Right lobe of liver (tissue), 6 donors: ENCODE results near the gene SORL1-AS1.

ENCODE experiments used
- ATAC-seq, 4 donors: fragments of 200-7000 bp; cut with Tn5 transposase; one replicate each; pipeline ENCODE4 v1.9.1; 2020; ENCODE audit warnings: mild to moderate bottlenecking in 4 of 4, moderate library complexity in 4 of 4
- DNase-seq, 3 donors: peaks; one replicate each; pipeline ENCODE4 v3.0.0-alpha.2; 2020
- H3K27ac ChIP-seq, 3 donors: fragments of 200-600 bp; one replicate each; pipeline ENCODE4 v1.8.0; 2022
- H3K27me3 ChIP-seq, 2 donors: fragments of 200-600 bp; one replicate each; pipeline ENCODE4 v1.8.0; 2022
- H3K36me3 ChIP-seq, 4 donors: fragments of 200-600 bp; sonication (generic) in 1 of 4; one replicate each; pipeline versions ENCODE4 v1.5.1 to v1.8.0; 2017 to 2022; ENCODE audit warnings: control low read depth in 1 of 4
- H3K4me1 ChIP-seq, 4 donors: fragments of 200-600 bp; sonication (generic) in 1 of 4; one replicate each; pipeline versions ENCODE4 v1.5.1 to v1.8.0; 2017 to 2022; ENCODE audit warnings: control low read depth in 1 of 4
- H3K4me3 ChIP-seq, 3 donors: fragments of 200-600 bp; one replicate each; pipeline ENCODE4 v1.8.0; 2022
- H3K9me3 ChIP-seq, 4 donors: fragments of 200-600 bp; sonication (generic) in 1 of 4; one replicate each; pipeline versions ENCODE4 v1.5.1 to v1.8.0; 2017 to 2022; ENCODE audit warnings: control low read depth in 1 of 4
- CTCF ChIP-seq, 4 donors: fragments of 200-600 bp in 3 of 4; fragments of 450-650 bp in 1 of 4; IDR thresholded peaks; one replicate each; pipeline versions ENCODE4 v1.5.1 to v1.8.0; 2016 to 2022; ENCODE audit warnings: antibody characterized with exemption in 4 of 4, mild to moderate bottlenecking in 2 of 4
- POLR2A ChIP-seq: fragments of 450-650 bp; IDR thresholded peaks from one replicate; pipeline ENCODE4 v1.6.1; 2017; ENCODE audit warnings: antibody characterized with exemption, mild to moderate bottlenecking
- WGBS: methylation state at CpG from one replicate; pipeline ENCODE4 v1.1.6; 2018; ENCODE audit warnings: low coverage, low lambda C conversion rate; ENCODE audit not compliant: insufficient coverage; ENCODE audit errors: missing lambda C conversion rate; 5-methylcytosine and 5-hydroxymethylcytosine counted together
- intact Hi-C, 2 donors: fragments of 100-400 bp; cut with DNase I; formaldehyde crosslinking; loops; one replicate each; pipeline versions ENCODE4 v1.11.2 to v1.14.1; 2022
- donor health status: DM: no; HTN: yes; CAD: no.
- donor health status: DM: no; HTN: no; CAD: no.
- donor health status: DM: no; HTN: no; CAD: no.
- donor health status: DM: no; HTN: yes; CAD: no.
- donor health status: DM: no; HTN: yes; CAD: no.

The SORL1-AS1 gene

DNA sequence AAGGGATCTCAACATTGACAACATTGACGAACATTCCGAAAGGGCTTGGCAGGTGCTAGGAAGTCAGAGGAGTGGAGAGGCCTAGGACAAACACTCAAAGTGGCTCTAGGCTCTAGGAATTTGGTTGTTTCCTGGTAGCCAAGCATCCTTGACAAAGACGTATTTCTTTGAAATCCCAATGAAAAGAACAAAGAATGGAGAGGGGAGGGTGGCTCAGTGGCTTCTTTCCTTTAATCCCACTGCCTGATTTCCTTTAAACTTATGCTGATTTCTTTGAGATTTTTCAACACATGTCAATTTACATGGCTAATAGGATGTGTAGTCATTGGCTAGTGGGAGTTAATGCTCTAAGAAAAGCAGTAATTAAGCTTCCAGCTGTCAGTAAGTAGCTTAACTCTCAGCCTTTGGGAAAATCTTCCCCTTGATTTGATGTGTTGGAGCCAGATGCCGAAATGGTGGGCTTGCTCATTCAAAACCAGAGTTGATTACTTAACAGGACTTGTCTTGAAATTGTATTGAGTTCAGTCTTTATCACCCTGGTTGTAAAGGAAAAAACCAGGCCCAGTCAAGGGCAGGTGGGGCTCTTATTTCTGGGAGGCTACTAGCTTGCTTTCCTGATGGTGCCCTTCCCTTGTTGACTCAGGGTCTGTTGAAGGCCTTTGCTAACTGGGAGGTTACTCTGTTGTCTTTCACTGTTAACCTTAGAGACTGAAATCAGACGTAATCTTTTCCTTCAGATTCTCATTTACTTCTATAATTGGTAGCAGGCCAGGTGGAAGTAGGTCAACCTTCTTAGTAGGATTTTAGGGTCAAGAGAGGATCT lies 44.6 kb upstream of the SORL1-AS1 start:
- no peaks in the 10 kb centered on the region for H3K9me3 ChIP-seq
- H3K4me3 ChIP-seq: no peak overlapping the region
- H3K27me3 ChIP-seq: no peaks in the 10 kb centered on the region
- no peak overlapping the region for H3K27ac ChIP-seq
- H3K4me1 ChIP-seq: no peaks in the 10 kb centered on the region
- ATAC-seq (no peak), DNase-seq (no peak)
- intact Hi-C loops: no loop called here
- peaks cover 0 to 72% (median 8%) of the 10 kb centered on the region in 4 donors for H3K36me3 ChIP-seq
- WGBS: 79% methylated on average over 5 of the region's 5 CpGs
- TF ChIP-seq CTCF (IDR thresholded peaks at IDR 0.05) (no peak), POLR2A (no peak)

DNA sequence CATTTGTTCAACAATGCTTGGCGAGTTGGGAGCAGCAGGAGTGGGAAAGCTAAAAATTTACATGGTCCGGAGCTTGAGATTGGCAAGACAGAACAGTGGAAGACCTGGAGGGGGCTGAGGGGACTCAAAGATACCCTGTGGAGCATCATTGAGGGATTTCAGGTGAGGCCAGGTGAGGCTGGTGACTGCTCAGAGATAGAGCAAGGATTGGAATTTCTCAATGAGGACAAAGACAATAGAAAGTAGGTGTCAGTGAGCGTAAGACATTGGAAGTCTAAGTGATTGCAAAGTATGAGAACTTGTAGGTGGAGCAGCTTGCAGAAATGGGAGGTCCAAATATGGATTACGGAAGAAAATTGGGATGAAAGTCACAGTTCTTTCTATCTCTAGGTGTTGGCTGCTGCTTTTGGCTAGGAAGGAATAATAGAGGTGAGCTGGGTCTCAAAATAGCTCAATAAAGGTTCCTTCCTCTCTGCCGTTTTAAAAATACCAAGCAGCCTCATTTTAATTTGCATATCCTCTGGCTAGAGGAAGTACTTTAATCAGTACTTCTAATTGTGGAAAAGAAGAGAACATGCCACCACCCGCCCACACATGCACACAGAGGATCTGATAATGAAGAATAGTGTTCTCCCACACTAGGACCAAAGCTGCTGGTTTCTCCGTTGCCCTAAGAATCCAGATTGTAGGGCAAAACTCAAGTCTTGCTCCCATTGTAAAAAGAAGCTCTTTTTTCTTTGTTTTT lies 41.8 kb upstream of the SORL1-AS1 start:
- TF ChIP-seq POLR2A (no peak), CTCF (IDR thresholded peaks at IDR 0.05) (no peak)
- no peak overlapping the region for H3K27ac ChIP-seq
- ATAC-seq (no peak), DNase-seq (no peak)
- H3K36me3 ChIP-seq: peaks cover 0 to 78% (median 6%) of the 10 kb centered on the region in 4 donors
- H3K4me3 ChIP-seq: no peak overlapping the region
- no peaks in the 10 kb centered on the region for H3K27me3 ChIP-seq
- intact Hi-C loops: no loop called here
- H3K9me3 ChIP-seq: no peaks in the 10 kb centered on the region
- 66% methylated on average over 7 of the region's 7 CpGs for WGBS
- no peaks in the 10 kb centered on the region for H3K4me1 ChIP-seq

GRCh38 chr11:121489823-121490222 lies 37.1 kb upstream of the SORL1-AS1 start:
- Histone ChIP-seq H3K27ac (no peak overlapping the region), H3K4me3 (no peak overlapping the region), H3K27me3 (no peaks in the 10 kb centered on the region), H3K9me3 (no peaks in the 10 kb centered on the region), H3K4me1 (no peaks in the 10 kb centered on the region), H3K36me3 (peaks cover 0 to 80% (median 0%) of the 10 kb centered on the region in 4 donors)
- DNase-seq: no peak
- 92% methylated on average over 2 of the region's 2 CpGs for WGBS
- intact Hi-C loops: loop anchor here in 1 of 2 donors (10.0 kb wide), 1 partner anchor 105 kb away; no protein-coding TSS in a partner anchor
- no peak for ATAC-seq
- TF ChIP-seq CTCF (IDR thresholded peaks at IDR 0.05): no peak
- no peak for TF ChIP-seq POLR2A

DNA sequence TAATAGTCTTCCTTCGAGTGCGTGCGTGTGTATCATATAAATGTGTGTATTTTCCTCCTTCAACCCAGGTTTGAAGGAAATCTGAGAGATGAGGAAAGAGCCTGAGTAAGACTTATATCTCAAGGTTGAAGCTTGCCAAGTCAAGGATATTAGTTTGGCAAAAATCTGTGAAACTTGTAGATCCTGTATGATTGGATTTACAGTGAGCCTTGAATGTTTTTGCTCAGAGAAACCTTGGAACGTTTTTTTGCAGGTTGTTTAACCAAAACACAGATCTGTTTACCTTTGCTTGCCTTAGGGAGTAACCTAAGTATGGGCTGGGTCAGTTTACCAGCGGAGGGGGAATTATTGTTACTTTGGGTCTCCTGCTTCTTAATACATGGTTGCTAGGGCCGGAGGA lies 35.9 kb upstream of the SORL1-AS1 start:
- H3K27ac ChIP-seq: no peak overlapping the region
- H3K9me3 ChIP-seq: no peaks in the 10 kb centered on the region
- DNase-seq (no peak), ATAC-seq (no peak)
- TF ChIP-seq CTCF (IDR thresholded peaks at IDR 0.05) (no peak), POLR2A (no peak)
- intact Hi-C loops: loop anchor here in 1 of 2 donors (10.0 kb wide), 1 partner anchor 106 kb away; no protein-coding TSS in a partner anchor
- peaks cover 0 to 74% (median 0%) of the 10 kb centered on the region in 4 donors for H3K36me3 ChIP-seq
- WGBS: 80% methylated on average over 6 of the region's 6 CpGs
- H3K4me1 ChIP-seq: no peaks in the 10 kb centered on the region
- no peak overlapping the region for H3K4me3 ChIP-seq
- no peaks in the 10 kb centered on the region for H3K27me3 ChIP-seq
